Smooth muscle cell (in vitro differentiated cells): ENCODE results near the gene TRIM67. TPM values are rescaled to one million over a fixed set of nuclear protein-coding genes. Genes with fewer than 3 reads are reported as not detected.

ENCODE experiments used
- DNase-seq: peaks from one replicate; lab custom pipeline; 2025; ENCODE audit not compliant: unreplicated experiment; lab: John Stamatoyannopoulos, UW
- H2AFZ ChIP-seq: fragments of 200-600 bp; sonication (generic); 2 replicates; pipeline ENCODE4 v1.6.0; 2016; ENCODE audit warnings: antibody characterized with exemption, low read depth, mild to moderate bottlenecking
- H3F3A ChIP-seq: fragments of 200-600 bp; sonication (generic); 2 replicates; pipeline ENCODE4 v1.6.0; 2017; ENCODE audit warnings: antibody characterized with exemption, low read depth
- H3K27ac ChIP-seq: fragments of 200-600 bp; sonication (generic); 2 replicates; pipeline ENCODE4 v1.5.1; 2016; ENCODE audit warnings: low read depth, mild to moderate bottlenecking
- H3K27me3 ChIP-seq: fragments of 200-600 bp; sonication (generic); 2 replicates; pipeline ENCODE4 v1.6.1; 2016; ENCODE audit warnings: low read depth, mild to moderate bottlenecking
- H3K36me3 ChIP-seq: fragments of 200-600 bp; sonication (generic); 2 replicates; pipeline ENCODE4 v1.5.1; 2016; ENCODE audit warnings: low read depth
- H3K4me1 ChIP-seq: fragments of 200-600 bp; sonication (generic); 2 replicates; pipeline ENCODE4 v1.5.1; 2016; ENCODE audit warnings: low read depth
- H3K4me2 ChIP-seq: fragments of 200-600 bp; sonication (generic); 2 replicates; pipeline ENCODE4 v1.6.0; 2016; ENCODE audit warnings: mild to moderate bottlenecking
- H3K4me3 ChIP-seq: fragments of 200-600 bp; sonication (generic); 2 replicates; pipeline ENCODE4 v1.5.1; 2016; ENCODE audit warnings: mild to moderate bottlenecking
- H3K79me2 ChIP-seq: fragments of 200-600 bp; sonication (generic); 2 replicates; pipeline ENCODE4 v1.6.0; 2016; ENCODE audit warnings: low read depth, mild to moderate bottlenecking
- H3K9ac ChIP-seq: fragments of 200-600 bp; sonication (generic); 2 replicates; pipeline ENCODE4 v1.6.0; 2016; ENCODE audit warnings: low read depth
- H3K9me3 ChIP-seq: fragments of 200-600 bp; sonication (generic); replicated peaks from 2 replicates; pipeline ENCODE4 v1.5.1; 2016; ENCODE audit warnings: low read depth
- H4K20me1 ChIP-seq: fragments of 200-600 bp; sonication (generic); 2 replicates; pipeline ENCODE4 v1.6.0; 2016; ENCODE audit warnings: low read depth
- CTCF ChIP-seq: fragments of 200-600 bp; sonication (generic); IDR thresholded peaks from 2 replicates; pipeline ENCODE4 v1.5.1; 2017; ENCODE audit warnings: borderline replicate concordance, mild to moderate bottlenecking, antibody characterized with exemption; ENCODE audit not compliant: insufficient read depth, poor library complexity, severe bottlenecking
- WGBS: methylation state at CpG from one replicate; pipeline ENCODE4 v1.1.7; 2016; ENCODE audit warnings: low lambda C conversion rate; 5-methylcytosine and 5-hydroxymethylcytosine counted together
- polyA plus RNA-seq: library from polyadenylated mRNA; unstranded; fragments of >200 nt; fragmentation: Nextera tagmentation; extraction: Ambion mirVana; gene quantifications from 2 replicates; pipeline ENCODE4 v1.2.1, GENCODE V29; 2016
- total RNA-seq: library from RNA; depleted of rRNA; stranded (reverse); fragments of >200 nt; gene quantifications from 2 replicates; pipeline ENCODE4 v1.2.3, GENCODE V29; 2014

TRIM67 gene
- total and polyA plus RNA-seq, 2 experiments from 2014 or later = 0.04 to 0.25 TPM

GRCh38 chr1:231217056-231217455, 55.2 kb downstream of the TRIM67 start:
- no peaks in the 10 kb centered on the region for H3K79me2 ChIP-seq
- WGBS = 88% methylated on average over 11 of the region's 11 CpGs
- TF ChIP-seq CTCF = no peak

GRCh38 chr1:231218078-231218477, 56.2 kb downstream of the TRIM67 start:
- no peaks in the 10 kb centered on the region for H3K79me2 ChIP-seq
- H3K27ac ChIP-seq = no peak overlapping the region
- no peak for TF ChIP-seq CTCF
- no peak overlapping the region for H3K9ac ChIP-seq
- DNase-seq = no peak
- H3F3A ChIP-seq = no peaks in the 10 kb centered on the region
- H2AFZ ChIP-seq = no peak overlapping the region
- 84% methylated on average over 6 of the region's 6 CpGs for WGBS
- no peak overlapping the region for H3K4me2 ChIP-seq
- H3K9me3 ChIP-seq = no peaks in the 10 kb centered on the region
- H4K20me1 ChIP-seq = no peaks in the 10 kb centered on the region
- H3K4me3 ChIP-seq = no peak overlapping the region
- no peaks in the 10 kb centered on the region for H3K4me1 ChIP-seq
- no peaks in the 10 kb centered on the region for H3K36me3 ChIP-seq
- peaks cover 40% of the 10 kb centered on the region for H3K27me3 ChIP-seq

More at GRCh38 chr1:231217056-231217455, 55.2 kb downstream of the TRIM67 start:
- Histone ChIP-seq H3K27me3 (peaks cover 50% of the 10 kb centered on the region), H3K4me1 (no peaks in the 10 kb centered on the region), H2AFZ (no peak overlapping the region), H3K9ac (no peak overlapping the region), H3K4me3 (no peak overlapping the region), H3K27ac (no peak overlapping the region), H3K36me3 (no peaks in the 10 kb centered on the region), H3K4me2 (no peak overlapping the region), H4K20me1 (no peaks in the 10 kb centered on the region), H3F3A (no peaks in the 10 kb centered on the region), H3K9me3 (no peaks in the 10 kb centered on the region)
- no peak for DNase-seq

GRCh38 chr1:231219422-231220401, 57.9 kb downstream of the TRIM67 start:
- H4K20me1 ChIP-seq = no peaks in the 10 kb centered on the region
- no peak overlapping the region for H3K27ac ChIP-seq
- H3K9me3 ChIP-seq = no peaks in the 10 kb centered on the region
- H3K27me3 ChIP-seq = peaks cover 34% of the 10 kb centered on the region
- no peak overlapping the region for H3K4me2 ChIP-seq
- peaks cover 4% of the 10 kb centered on the region for H3K36me3 ChIP-seq
- no peaks in the 10 kb centered on the region for H3K4me1 ChIP-seq
- H3F3A ChIP-seq = no peaks in the 10 kb centered on the region
- TF ChIP-seq CTCF = no peak
- H2AFZ ChIP-seq = no peak overlapping the region
- no peak overlapping the region for H3K4me3 ChIP-seq
- H3K79me2 ChIP-seq = no peaks in the 10 kb centered on the region
- WGBS = 93% methylated on average over 10 of the region's 10 CpGs
- no peak overlapping the region for H3K9ac ChIP-seq
- no peak for DNase-seq

GRCh38 chr1:231220801-231221200, 58.9 kb downstream of the TRIM67 start:
- no peaks in the 10 kb centered on the region for H3K79me2 ChIP-seq
- H3K4me1 ChIP-seq = no peaks in the 10 kb centered on the region

More at GRCh38 chr1:231220801-231221200, 58.9 kb downstream of the TRIM67 start:
- no peak for DNase-seq
- Histone ChIP-seq H3K4me3 (no peak overlapping the region), H3K36me3 (peaks cover 4% of the 10 kb centered on the region), H2AFZ (no peak overlapping the region), H3K27ac (no peak overlapping the region), H3K4me2 (no peak overlapping the region), H3K27me3 (peaks cover 24% of the 10 kb centered on the region), H3F3A (no peaks in the 10 kb centered on the region), H4K20me1 (no peaks in the 10 kb centered on the region), H3K9ac (no peak overlapping the region), H3K9me3 (no peaks in the 10 kb centered on the region)
- 91% methylated on average over 11 of the region's 11 CpGs for WGBS
- TF ChIP-seq CTCF = no peak
